GM23338 (cell line): ENCODE measurements around the gene RPS8. TPM values are rescaled to one million over a fixed set of nuclear protein-coding genes. Genes with fewer than 3 reads are reported as not detected.
A peak's percentile ranks its signal among the peaks of the same experiment; 100 is the strongest.
"Not testable (repeated sequence)": the region's sequence is repeated elsewhere in the genome, so short reads cannot be mapped to it uniquely, and the experiment has no call there.

ENCODE experiments used
- ATAC-seq: fragments of 200-7000 bp; cut with Tn5 transposase; 3 replicates; pipeline ENCODE4 v1.9.1; 2020
- DNase-seq: peaks from one replicate; pipeline ENCODE4 v3.0.0-alpha.2; 2015; ENCODE audit warnings: low spot score
- H2AFZ ChIP-seq: fragments of 200-600 bp; sonication (generic); 2 replicates; pipeline ENCODE4 v1.8.0; 2016; ENCODE audit warnings: antibody characterized with exemption, mild to moderate bottlenecking, moderate library complexity
- H3F3A ChIP-seq: fragments of 200-600 bp; sonication (generic); replicated peaks from 2 replicates; pipeline ENCODE4 v1.8.0; 2017; ENCODE audit warnings: antibody characterized with exemption, mixed run types, low read depth
- H3K27ac ChIP-seq: fragments of 200-600 bp; sonication (generic); 2 replicates; pipeline ENCODE4 v1.6.1; 2016; ENCODE audit warnings: low read depth
- H3K27me3 ChIP-seq: fragments of 200-600 bp; sonication (generic); 2 replicates; pipeline ENCODE4 v1.8.0; 2016; ENCODE audit warnings: mild to moderate bottlenecking, mixed run types, moderate library complexity; ENCODE audit not compliant: insufficient read depth
- H3K36me3 ChIP-seq: fragments of 200-600 bp; sonication (generic); 2 replicates; pipeline ENCODE4 v1.8.0; 2016; ENCODE audit warnings: mild to moderate bottlenecking; ENCODE audit not compliant: insufficient read depth
- H3K4me1 ChIP-seq: fragments of 200-600 bp; sonication (generic); 2 replicates; pipeline ENCODE4 v1.8.0; 2016; ENCODE audit warnings: mild to moderate bottlenecking, moderate library complexity; ENCODE audit not compliant: insufficient read depth
- H3K4me2 ChIP-seq: fragments of 200-600 bp; sonication (generic); 2 replicates; pipeline ENCODE4 v1.7.1; 2017; ENCODE audit warnings: mixed run types
- H3K4me3 ChIP-seq: fragments of 200-600 bp; sonication (generic); 2 replicates; pipeline ENCODE4 v1.6.1; 2016; ENCODE audit warnings: mixed run types
- H3K79me2 ChIP-seq: fragments of 200-600 bp; sonication (generic); replicated peaks from 2 replicates; pipeline ENCODE4 v1.8.0; 2017; ENCODE audit warnings: mild to moderate bottlenecking; ENCODE audit not compliant: insufficient read depth
- H3K9me2 ChIP-seq: fragments of 200-600 bp; sonication (generic); 2 replicates; pipeline ENCODE4 v1.8.0; 2017; ENCODE audit not compliant: insufficient read depth
- H4K20me1 ChIP-seq: fragments of 200-600 bp; sonication (generic); replicated peaks from 2 replicates; pipeline ENCODE4 v1.8.0; 2017; ENCODE audit warnings: mild to moderate bottlenecking; ENCODE audit not compliant: insufficient read depth
- H3K27ac Mint-ChIP-seq: 2 replicates; pipeline ENCODE4 v1.8.0; 2020; ENCODE audit warnings: inconsistent platforms, mild to moderate bottlenecking, moderate library complexity, mixed read lengths
- H3K27me3 Mint-ChIP-seq: 3 replicates; pipeline ENCODE4 v1.8.0; 2022; ENCODE audit warnings: low read depth, mild to moderate bottlenecking, moderate library complexity, mixed read lengths, inconsistent platforms; ENCODE audit not compliant: insufficient read depth, poor library complexity
- H3K36me3 Mint-ChIP-seq: 3 replicates; pipeline ENCODE4 v1.8.0; 2021; ENCODE audit warnings: low read depth, mild to moderate bottlenecking, inconsistent platforms, moderate library complexity, mixed read lengths
- H3K4me1 Mint-ChIP-seq: 3 replicates; pipeline ENCODE4 v1.8.0; 2020; ENCODE audit warnings: mild to moderate bottlenecking, inconsistent platforms, mixed read lengths
- H3K4me3 Mint-ChIP-seq: 3 replicates; pipeline ENCODE4 v1.8.0; 2021; ENCODE audit warnings: moderate library complexity, mild to moderate bottlenecking, inconsistent platforms, mixed read lengths
- H3K9me3 Mint-ChIP-seq: 3 replicates; pipeline ENCODE4 v1.8.0; 2020; ENCODE audit warnings: moderate library complexity, mild to moderate bottlenecking, inconsistent platforms, mixed read lengths
- ETS1 ChIP-seq: IDR thresholded peaks from 2 replicates; pipeline ENCODE4 v1.6.1; 2016; ENCODE audit warnings: antibody characterized with exemption
- STAT1 ChIP-seq: IDR thresholded peaks from one replicate; pipeline ENCODE4 v1.6.1; 2016; ENCODE audit warnings: antibody characterized with exemption; ENCODE audit not compliant: unreplicated experiment
- ZNF462 ChIP-seq: fragments of 250-450 bp; sonication (Bioruptor Pico); IDR thresholded peaks from 2 replicates; pipeline ENCODE4 v1.5.0; 2020; ENCODE audit warnings: mild to moderate bottlenecking, moderate library complexity
- polyA plus RNA-seq: library from polyadenylated mRNA; unstranded; fragments of >200 nt; fragmentation: Nextera tagmentation; extraction: Ambion mirVana; gene quantifications from 2 replicates; pipeline ENCODE4 v1.2.1, GENCODE V29; 2016
- total RNA-seq: library from RNA; depleted of rRNA; stranded (reverse); fragments of >200 nt; shearing (Covaris generic); gene quantifications from 2 replicates; pipeline ENCODE4 v1.2.3, GENCODE V29; 2014

Gene RPS8
- total and polyA plus RNA-seq, 2 experiments from 2014 or later: 1,756 to 2,427 TPM

- Histone ChIP-seq H3K36me3 (no peaks in the 10 kb centered on the region), H2AFZ (peak overlapping the region; percentile 87), H3K27ac (no peak overlapping the region), H3K4me3 (peak overlapping the region; percentile 88), H4K20me1 (no peaks in the 10 kb centered on the region), H3K27me3 (peaks cover 11% of the 10 kb centered on the region), H3K4me2 (peak overlapping the region; percentile 95), H3K4me1 (peaks cover 25% of the 10 kb centered on the region), H3K79me2 (no peaks in the 10 kb centered on the region), H3K9me2 (no peaks in the 10 kb centered on the region), H3F3A (peaks cover 10% of the 10 kb centered on the region)
- Mint-ChIP-seq H3K4me1 (peaks cover 32% of the 10 kb centered on the region), H3K36me3 (peaks cover 3% of the 10 kb centered on the region; the same call in 1 of the 3 replicates), H3K4me3 (peak overlapping the region; percentile 83), H3K9me3 (peaks cover 4% of the 10 kb centered on the region; the same call in 2 of the 3 replicates), H3K27me3 (peaks cover 24% of the 10 kb centered on the region), H3K27ac (no peak overlapping the region)
- TF ChIP-seq STAT1 (no peak), ETS1 (no peak), ZNF462 (no peak)
- ATAC-seq (peak; percentile 55), DNase-seq (no peak)
Measured at GRCh38 chr1:44812822-44813543, 37.6 kb downstream of the RPS8 start.

GRCh38 chr1:44815926-44816325 is 40.6 kb downstream of the RPS8 start:
- H3K4me2 ChIP-seq, H3K4me3 ChIP-seq, H3K9me2 ChIP-seq, H3K79me2 ChIP-seq, H3K36me3 Mint-ChIP-seq, H3K27ac ChIP-seq, H3K36me3 ChIP-seq, ATAC-seq, H3K27ac Mint-ChIP-seq, H2AFZ ChIP-seq, H4K20me1 ChIP-seq, H3K9me3 Mint-ChIP-seq, H3K4me3 Mint-ChIP-seq, DNase-seq: not testable (repeated sequence)
- peaks cover 22% of the 10 kb centered on the region for H3K4me1 Mint-ChIP-seq
- H3F3A ChIP-seq: peaks cover 10% of the 10 kb centered on the region; the same call in 1 of the 2 replicates
- peaks cover 26% of the 10 kb centered on the region for H3K27me3 Mint-ChIP-seq
- peaks cover 16% of the 10 kb centered on the region for H3K4me1 ChIP-seq
- peaks cover 11% of the 10 kb centered on the region for H3K27me3 ChIP-seq
